COLO668 (cell line): Measurements from ENCODE around the gene ZYX.
A peak's percentile ranks its signal among the peaks of the same experiment; 100 is the strongest.

Experiments
- DNase-seq: peaks from one replicate; lab custom pipeline; 2025; ENCODE audit not compliant: unreplicated experiment; lab: John Stamatoyannopoulos, UW

Gene ZYX

GRCh38 chr7:143362131-143363015 is 18.8 kb upstream of the ZYX start, which contains the start of gene FAM131B:
Gene FAM131B, minus strand, starts transcription at chr7:143362713. Its CDS starts 110 bp downstream, at chr7:143362603.
- DNase-seq, result peak; percentile 23

DNA sequence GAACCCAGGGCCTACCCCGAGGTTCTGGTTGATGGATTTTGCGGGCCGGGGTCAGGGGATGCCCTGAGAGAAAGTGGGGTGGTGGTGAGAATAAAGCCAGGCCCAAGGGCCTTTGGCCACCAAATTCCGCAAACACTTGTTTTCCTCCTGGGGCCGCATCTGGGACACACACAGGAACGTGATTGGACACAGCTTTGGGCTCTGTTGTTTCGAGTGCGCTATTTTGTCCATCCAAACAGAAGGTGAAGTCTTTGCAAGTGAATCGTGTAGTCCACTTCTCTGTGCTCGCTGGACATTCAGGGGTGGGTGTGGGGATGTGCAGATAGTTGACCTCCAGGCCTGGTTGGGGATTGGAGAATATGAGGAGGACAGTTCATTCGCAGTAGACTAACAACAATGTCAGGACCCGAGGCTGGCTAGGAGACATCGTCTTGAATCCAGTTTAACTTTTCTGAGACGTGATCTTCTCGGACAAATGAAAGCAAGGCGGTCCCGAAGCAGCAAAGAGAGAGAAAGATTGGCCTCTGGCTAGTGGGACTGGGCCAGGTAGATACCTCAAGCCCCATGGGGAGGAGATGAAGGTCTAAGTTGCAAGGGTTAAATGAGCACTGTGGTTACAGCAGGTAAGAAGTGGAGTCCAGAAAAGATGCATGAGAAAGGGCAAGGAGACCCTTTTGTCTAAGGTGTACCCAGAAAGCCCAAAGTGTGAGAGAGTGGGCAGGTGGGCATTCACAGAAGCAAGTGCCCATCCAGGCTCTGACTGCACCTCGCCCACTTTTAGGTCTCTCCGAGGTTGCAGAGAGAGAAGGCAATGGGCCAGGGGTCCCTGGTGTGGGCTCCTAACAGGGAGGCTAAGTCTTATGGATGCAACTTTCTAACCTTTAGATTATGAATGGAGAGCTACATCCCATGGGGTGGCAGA is 17.9 kb upstream of the ZYX start:
- no peak for DNase-seq

DNA sequence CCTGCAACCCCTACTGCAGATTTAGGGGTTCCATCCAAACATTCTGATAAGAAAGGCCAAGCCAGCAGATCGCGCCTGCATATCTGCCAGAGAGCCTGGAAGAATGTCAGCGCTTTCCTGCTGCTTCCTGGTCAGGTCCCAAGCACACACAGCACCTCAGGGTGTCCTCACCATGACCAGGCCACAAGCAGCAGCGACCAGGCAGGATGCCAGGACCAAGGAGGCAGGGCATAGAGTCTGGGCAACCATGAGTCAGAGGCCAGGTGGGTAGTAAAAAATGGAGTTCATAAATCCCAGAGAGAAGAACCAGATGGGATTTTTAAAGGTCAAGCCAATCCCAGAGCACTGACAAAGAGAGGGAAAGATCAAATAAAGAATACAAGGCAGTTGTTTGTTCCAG is 13.2 kb upstream of the ZYX start:
- no peak for DNase-seq

- no peak for DNase-seq
Observed at GRCh38 chr7:143368387-143368786, 12.8 kb upstream of the ZYX start.

DNA sequence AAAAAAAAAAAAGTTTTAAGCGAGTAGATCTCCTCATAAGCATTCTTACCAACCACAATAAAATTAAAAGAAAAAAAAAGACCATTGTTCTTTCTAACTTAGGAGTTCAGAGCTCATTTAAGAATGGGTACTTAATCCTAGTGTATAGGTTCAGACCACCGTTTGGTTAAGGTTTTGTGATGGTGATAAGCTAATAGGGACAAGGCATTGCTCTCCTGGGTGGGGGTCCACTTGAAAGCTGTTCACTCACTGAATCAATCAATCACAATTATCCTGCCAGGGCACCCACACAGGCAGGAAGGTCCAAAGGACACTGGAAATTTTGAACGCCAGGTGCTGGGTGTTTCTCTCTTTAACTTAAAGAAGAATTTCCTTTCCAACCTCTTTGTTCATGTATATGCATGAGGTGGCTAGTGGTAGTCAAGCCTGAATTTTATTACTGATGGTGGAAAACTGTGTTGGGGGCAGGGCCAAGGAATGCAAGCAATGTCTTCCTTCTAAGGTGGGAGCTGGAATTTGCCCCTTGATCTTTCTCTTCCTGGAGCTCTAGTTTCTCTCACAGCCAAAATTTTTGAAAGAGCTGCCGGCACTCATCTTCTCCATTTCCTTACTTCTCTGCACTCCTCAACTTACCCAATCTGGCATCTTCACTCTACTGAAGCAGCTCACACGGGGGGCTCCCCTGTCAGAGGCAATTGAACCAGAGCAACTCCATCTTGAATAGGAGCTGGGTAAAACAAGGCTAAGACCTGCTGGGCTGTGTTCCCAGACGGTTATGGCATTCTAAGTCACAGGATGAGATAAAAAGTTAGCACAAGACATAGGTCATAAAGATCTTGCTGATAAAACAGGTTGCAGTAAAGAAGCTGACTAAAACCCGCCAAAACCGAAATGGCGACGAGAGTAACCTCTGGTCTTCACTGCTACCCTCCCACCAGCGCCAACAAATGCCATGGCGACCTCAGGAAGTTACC is 11.2 kb upstream of the ZYX start:
- DNase-seq, result no peak

- DNase-seq, result no peak
Observed at GRCh38 chr7:143372070-143372469, 9.1 kb upstream of the ZYX start.

- DNase-seq, result no peak
Observed at GRCh38 chr7:143373255-143373794, 7.8 kb upstream of the ZYX start.

- no peak for DNase-seq
Observed at GRCh38 chr7:143374561-143374960, 6.6 kb upstream of the ZYX start.

GRCh38 chr7:143375298-143376034 is 5.7 kb upstream of the ZYX start:
- DNase-seq, result no peak

DNA sequence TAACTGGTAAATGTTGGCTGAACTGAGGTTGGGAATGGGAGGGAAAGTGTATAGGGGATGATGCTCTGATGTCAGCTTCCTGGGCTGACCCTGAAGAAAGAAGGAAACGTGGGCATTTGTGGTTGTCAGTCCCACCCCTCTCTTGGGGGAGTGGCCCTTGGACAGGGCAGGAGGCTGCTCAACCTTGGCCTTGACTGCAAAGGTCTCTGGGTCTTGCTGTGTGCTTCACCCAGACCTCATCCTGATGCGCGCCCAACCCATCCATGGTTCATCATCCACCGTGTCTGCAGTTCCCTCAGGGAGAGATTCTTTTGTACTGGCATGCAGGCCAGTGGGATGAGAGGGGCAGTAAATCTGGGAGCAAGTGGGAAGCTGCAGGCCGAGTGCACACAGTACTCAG is 4.7 kb upstream of the ZYX start:
- DNase-seq, result no peak

DNA sequence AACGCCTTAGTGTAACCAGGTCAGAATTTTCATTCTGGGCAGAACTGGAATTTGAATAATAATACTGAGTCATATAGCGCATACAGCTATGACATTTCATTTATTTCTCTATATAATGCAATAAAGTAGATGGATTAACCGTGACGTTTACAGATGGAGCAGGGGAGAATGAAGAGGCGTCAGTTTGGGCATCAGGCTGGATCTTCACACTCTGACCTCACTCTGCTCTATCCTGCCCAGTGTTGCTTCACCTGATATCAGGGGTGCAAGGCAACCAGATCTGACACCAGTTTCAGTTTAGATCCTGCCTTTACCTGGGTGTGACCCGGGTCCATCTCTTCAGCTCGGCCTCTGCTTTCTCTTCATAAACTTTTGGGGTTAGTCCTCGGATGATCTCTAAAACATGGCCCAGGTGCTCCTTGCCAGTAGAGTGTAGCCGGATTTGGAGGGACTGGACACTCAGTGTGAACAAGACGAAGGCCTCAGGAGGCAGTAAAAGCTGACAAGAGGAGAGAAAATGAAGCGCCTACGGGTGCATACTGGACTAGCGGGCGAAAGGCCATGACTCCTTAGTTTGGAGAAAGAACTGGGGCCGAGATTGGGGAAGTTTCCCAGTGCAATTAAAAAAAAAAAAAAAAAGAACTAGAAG is 1.4 kb upstream of the ZYX start:
- DNase-seq, result no peak

- DNase-seq, result peak; percentile 58
Observed at GRCh38 chr7:143380260-143380645, 892 bp upstream of the ZYX start.

- no peak for DNase-seq
Observed at GRCh38 chr7:143381427-143382125, 431 bp downstream of the ZYX start.

DNA sequence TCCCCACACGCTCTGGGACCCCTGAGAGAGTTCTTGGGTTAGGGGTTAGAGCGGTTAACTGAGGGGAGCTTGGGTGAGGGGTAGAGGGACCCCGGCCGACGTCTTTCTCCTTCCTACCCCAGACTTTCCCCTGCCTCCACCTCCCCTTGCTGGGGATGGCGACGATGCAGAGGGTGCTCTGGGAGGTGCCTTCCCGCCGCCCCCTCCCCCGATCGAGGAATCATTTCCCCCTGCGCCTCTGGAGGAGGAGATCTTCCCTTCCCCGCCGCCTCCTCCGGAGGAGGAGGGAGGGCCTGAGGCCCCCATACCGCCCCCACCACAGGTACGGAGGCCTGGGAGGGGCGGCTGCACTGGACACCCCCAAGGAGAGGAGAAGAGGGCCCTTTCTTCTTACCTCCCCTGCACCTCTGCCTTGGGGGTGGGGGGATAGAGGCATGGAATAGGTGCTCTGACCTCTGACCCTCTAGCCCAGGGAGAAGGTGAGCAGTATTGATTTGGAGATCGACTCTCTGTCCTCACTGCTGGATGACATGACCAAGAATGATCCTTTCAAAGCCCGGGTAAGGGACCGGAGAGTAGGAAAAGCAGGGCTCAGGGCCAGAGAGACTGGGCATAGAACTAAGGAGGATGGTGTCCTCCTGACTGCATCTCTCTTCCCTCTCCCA is 1.1 kb downstream of the ZYX start:
- no peak for DNase-seq

- no peak for DNase-seq
Observed at GRCh38 chr7:143382791-143383641, 1.9 kb downstream of the ZYX start.

- DNase-seq, result no peak
Observed at GRCh38 chr7:143383642-143383957, 2.5 kb downstream of the ZYX start.

DNA sequence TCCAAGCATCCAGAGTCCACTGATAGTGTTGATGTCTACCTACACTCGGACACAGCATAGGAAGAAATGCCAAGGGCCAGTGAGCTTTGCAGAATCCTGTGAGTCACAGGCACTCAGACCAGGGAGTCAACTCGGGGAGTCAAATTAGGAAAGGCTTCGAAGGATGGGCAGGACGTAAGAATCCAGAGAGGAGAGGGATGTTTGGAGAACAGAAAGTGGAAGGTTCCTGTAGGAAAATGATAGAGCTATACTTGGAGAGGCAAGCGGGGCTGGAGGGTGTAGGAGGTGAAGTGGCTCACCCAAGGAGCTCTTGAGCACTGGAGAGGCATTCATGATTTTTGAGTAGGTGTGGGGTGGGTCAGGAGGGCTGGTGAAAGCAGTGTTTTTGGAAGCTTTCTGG is 3.0 kb downstream of the ZYX start:
- no peak for DNase-seq
